Activated effector memory CD4-positive, alpha-beta T cell treated with Interleukin-2 at 50 U/mL for 16 hours (primary cell): ENCODE data around the gene FAM50B.

Experiments used
- DNase-seq: peaks from one replicate; pipeline ENCODE4 v3.0.0-alpha.2; 2020

Gene FAM50B

GRCh38 chr6:3848925-3849605 is at the start of gene FAM50B:
Gene FAM50B, plus strand, starts transcription at chr6:3849373. Its CDS starts 439 bp downstream, at chr6:3849812.
- DNase-seq, result peak; percentile 92

GRCh38 chr6:3799719-3800118 is 49.5 kb upstream of the FAM50B start:
- DNase-seq, result no peak

GRCh38 chr6:3800850-3801591 is 48.2 kb upstream of the FAM50B start:
- DNase-seq, result no peak

- DNase-seq, result no peak
Measured at GRCh38 chr6:3801960-3802359, 47.2 kb upstream of the FAM50B start.

- no peak for DNase-seq
Measured at GRCh38 chr6:3803627-3804468, 45.3 kb upstream of the FAM50B start.

GRCh38 chr6:3804964-3805363 is 44.2 kb upstream of the FAM50B start:
- DNase-seq, result no peak

- no peak for DNase-seq
Measured at GRCh38 chr6:3805448-3806123, 43.6 kb upstream of the FAM50B start.

- no peak for DNase-seq
Measured at GRCh38 chr6:3806169-3806922, 42.8 kb upstream of the FAM50B start.

- no peak for DNase-seq
Measured at GRCh38 chr6:3808199-3808598, 41.0 kb upstream of the FAM50B start.

GRCh38 chr6:3808759-3809514 is 40.2 kb upstream of the FAM50B start:
- DNase-seq, result no peak

- DNase-seq, result no peak
Measured at GRCh38 chr6:3809515-3809891, 39.7 kb upstream of the FAM50B start.

- no peak for DNase-seq
Measured at GRCh38 chr6:3809982-3810381, 39.2 kb upstream of the FAM50B start.

- DNase-seq, result no peak
Measured at GRCh38 chr6:3811191-3811590, 38.0 kb upstream of the FAM50B start.

GRCh38 chr6:3812596-3812995 is 36.6 kb upstream of the FAM50B start:
- DNase-seq, result no peak

GRCh38 chr6:3813150-3813780 is 35.9 kb upstream of the FAM50B start:
- no peak for DNase-seq

GRCh38 chr6:3813918-3814317 is 35.3 kb upstream of the FAM50B start:
- DNase-seq, result no peak

GRCh38 chr6:3814539-3814938 is 34.6 kb upstream of the FAM50B start:
- no peak for DNase-seq

- no peak for DNase-seq
Measured at GRCh38 chr6:3816251-3816650, 32.9 kb upstream of the FAM50B start.

- DNase-seq, result no peak
Measured at GRCh38 chr6:3819161-3820110, 29.7 kb upstream of the FAM50B start.

- no peak for DNase-seq
Measured at GRCh38 chr6:3820563-3820962, 28.6 kb upstream of the FAM50B start.
